GM12873 (cell line): ENCODE results near the gene ATP8A1.

Source experiments
- TF ChIP-seq, protein P1 (sequence below): IDR thresholded peaks from 2 replicates; pipeline ENCODE4 v1.5.1; 2012; ENCODE audit warnings: low read depth, mild to moderate bottlenecking, moderate library complexity, low read length, control low read depth; ENCODE audit not compliant: insufficient read depth; ENCODE audit errors: missing control alignments

ATP8A1 gene

DNA sequence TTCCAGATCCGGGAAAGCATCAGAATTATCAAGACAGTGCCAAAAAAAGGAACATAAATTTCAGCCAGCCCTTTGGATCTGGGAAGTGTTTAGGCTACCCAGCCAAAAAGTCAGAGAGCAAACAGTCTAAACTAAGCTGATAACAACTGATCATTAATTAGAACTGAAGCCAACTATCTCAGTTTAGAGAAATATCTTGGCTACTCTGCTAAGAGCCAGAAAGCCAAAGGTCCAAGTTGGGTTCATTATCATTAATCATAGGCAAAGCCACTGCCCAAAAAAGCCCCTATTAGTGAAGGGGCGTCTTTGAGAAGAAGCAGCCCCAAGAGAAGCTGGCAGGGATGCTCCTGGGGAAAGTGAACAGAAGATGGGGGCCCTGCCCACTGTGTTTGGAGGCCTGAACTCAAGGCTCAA lies 296.6 kb downstream of the ATP8A1 start:
- TF ChIP-seq, protein P1, sequence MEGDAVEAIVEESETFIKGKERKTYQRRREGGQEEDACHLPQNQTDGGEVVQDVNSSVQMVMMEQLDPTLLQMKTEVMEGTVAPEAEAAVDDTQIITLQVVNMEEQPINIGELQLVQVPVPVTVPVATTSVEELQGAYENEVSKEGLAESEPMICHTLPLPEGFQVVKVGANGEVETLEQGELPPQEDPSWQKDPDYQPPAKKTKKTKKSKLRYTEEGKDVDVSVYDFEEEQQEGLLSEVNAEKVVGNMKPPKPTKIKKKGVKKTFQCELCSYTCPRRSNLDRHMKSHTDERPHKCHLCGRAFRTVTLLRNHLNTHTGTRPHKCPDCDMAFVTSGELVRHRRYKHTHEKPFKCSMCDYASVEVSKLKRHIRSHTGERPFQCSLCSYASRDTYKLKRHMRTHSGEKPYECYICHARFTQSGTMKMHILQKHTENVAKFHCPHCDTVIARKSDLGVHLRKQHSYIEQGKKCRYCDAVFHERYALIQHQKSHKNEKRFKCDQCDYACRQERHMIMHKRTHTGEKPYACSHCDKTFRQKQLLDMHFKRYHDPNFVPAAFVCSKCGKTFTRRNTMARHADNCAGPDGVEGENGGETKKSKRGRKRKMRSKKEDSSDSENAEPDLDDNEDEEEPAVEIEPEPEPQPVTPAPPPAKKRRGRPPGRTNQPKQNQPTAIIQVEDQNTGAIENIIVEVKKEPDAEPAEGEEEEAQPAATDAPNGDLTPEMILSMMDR, result no peak

DNA sequence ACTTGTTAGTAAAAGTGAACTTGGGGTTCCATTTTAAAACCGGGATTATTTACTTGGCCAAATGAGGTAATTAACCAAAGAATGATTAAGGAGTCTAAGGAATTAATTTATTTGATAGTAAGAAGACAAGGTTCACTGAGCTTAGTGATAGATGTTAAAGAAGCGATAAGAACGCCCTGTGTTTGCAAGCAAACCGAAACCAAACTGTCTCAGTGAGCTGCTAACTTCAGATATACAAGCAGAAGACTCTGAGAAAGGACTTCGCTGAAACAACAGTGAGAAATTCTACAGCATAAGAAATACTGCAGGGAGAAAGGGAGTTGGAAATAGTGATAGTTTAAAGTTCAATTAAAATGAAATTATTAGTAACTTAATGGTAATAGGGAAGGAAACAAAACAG lies 297.2 kb downstream of the ATP8A1 start:
- TF ChIP-seq, protein P1, result no peak
